GM21737 (cell line): Measurements from ENCODE around the gene MADCAM1.
A peak's percentile ranks its signal among the peaks of the same experiment; 100 is the strongest.

Experiments used
- ATAC-seq: cut with Tn5 transposase; IDR thresholded peaks from one replicate; pipeline ENCODE4 v1.9.1; 2021; ENCODE audit warnings: mild to moderate bottlenecking, moderate library complexity; ENCODE audit not compliant: unreplicated experiment

The MADCAM1 gene

GRCh38 chr19:488505-489417 lies 7.5 kb upstream of the MADCAM1 start:
- ATAC-seq: peak; percentile 82

- ATAC-seq: no peak
Measured at GRCh38 chr19:489418-490196, 6.7 kb upstream of the MADCAM1 start.

GRCh38 chr19:491146-491741 lies 5.0 kb upstream of the MADCAM1 start:
- no peak for ATAC-seq

- ATAC-seq: no peak
Measured at GRCh38 chr19:492091-492531, 4.2 kb upstream of the MADCAM1 start.

GRCh38 chr19:493391-494170 lies 2.7 kb upstream of the MADCAM1 start:
- no peak for ATAC-seq

GRCh38 chr19:494171-495080 lies 1.9 kb upstream of the MADCAM1 start:
- ATAC-seq: no peak

GRCh38 chr19:495081-495401 lies 1.2 kb upstream of the MADCAM1 start:
- no peak for ATAC-seq

GRCh38 chr19:495402-496111 lies 729 bp upstream of the MADCAM1 start:
- ATAC-seq: no peak

- no peak for ATAC-seq
Measured at GRCh38 chr19:496986-497385, 700 bp downstream of the MADCAM1 start.

- ATAC-seq: no peak
Measured at GRCh38 chr19:497491-497868, 1.2 kb downstream of the MADCAM1 start.

- ATAC-seq: no peak
Measured at GRCh38 chr19:497869-498510, 1.7 kb downstream of the MADCAM1 start.

- ATAC-seq: no peak
Measured at GRCh38 chr19:498511-498891, 2.2 kb downstream of the MADCAM1 start.

- no peak for ATAC-seq
Measured at GRCh38 chr19:498977-499623, 2.8 kb downstream of the MADCAM1 start.

- ATAC-seq: no peak
Measured at GRCh38 chr19:501646-502045, 5.4 kb downstream of the MADCAM1 start.

- no peak for ATAC-seq
Measured at GRCh38 chr19:504616-505015, 8.3 kb downstream of the MADCAM1 start.

GRCh38 chr19:506404-507285 lies 10.4 kb downstream of the MADCAM1 start:
- ATAC-seq: peak; percentile 67
